Superior temporal gyrus (tissue), 1 donor: ENCODE data around the gene NRGN.
A peak's percentile ranks its signal among the peaks of the same experiment; 100 is the strongest.

Source experiments
- DNase-seq: peaks from one replicate; pipeline ENCODE4 v3.0.0-alpha.2; 2016; ENCODE audit errors: extremely low spot score

The NRGN gene

DNA sequence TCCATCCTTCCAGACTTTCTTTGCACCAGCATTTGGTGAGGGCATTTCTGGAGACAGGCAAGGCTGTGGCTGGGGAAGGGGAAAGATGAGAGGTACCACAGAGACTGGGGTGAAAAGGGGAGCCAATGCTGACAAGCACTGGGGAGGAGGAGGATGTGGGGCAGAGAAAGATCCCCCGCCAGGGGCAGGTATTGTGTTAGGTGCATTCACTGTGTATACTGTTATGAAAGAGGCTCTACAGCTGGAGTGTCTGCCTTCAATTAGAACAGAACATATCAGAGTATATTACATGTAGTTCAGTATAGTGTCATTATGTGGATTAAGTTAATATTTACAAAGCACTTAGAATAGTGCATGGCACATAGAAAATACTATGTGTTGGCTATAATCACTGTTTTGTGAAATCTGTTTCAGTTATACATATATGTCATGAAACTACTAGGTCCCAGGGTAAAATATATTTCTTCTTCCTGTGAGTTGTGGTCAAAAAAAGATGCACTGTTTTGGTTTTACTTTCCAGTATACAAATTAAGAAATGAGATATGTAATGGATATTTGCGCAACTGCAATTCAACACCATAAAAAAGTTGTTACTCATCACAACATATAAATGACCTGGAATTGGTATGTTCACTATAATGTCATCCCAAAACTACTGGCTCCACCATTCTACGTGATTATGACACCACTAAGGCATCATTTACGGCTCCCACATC lies 52.0 kb downstream of the NRGN start:
- no peak for DNase-seq

DNA sequence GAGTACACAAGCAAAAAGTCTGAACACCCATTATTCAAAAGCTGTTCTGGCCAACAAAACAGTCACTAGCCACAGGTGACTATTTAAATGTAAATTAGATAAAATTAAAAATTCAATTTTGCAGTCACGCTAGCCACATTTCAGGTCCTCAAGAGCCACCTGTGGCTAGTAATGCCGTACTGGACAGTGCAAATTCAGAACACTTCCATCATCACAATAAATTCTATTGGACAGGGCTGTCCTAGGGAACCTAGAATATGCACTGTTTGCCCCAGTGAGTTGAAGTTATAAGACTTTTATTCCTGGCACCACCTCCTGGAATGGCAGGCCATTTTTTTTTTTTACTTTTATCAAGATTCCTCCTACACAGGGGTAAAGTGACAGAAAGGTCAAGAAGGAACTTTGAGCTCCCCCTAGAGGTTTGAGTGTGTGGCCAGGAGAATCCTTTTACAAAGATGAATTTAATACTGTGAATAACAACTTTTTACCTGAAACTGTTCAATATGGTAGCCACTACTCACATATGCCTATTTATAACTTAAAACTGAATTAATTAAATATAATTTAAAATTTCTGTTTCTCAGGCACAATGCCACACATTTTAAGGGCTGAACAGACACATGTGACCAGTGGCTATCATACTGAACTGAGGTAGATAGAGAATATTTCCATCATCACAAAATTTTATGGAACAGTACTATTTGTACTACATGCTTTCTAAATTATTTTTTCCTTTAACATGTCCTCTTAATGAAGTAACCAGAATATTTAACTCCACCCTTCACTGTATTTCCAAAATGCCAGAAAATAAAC lies 53.9 kb downstream of the NRGN start:
- DNase-seq: peak; percentile 72

DNA sequence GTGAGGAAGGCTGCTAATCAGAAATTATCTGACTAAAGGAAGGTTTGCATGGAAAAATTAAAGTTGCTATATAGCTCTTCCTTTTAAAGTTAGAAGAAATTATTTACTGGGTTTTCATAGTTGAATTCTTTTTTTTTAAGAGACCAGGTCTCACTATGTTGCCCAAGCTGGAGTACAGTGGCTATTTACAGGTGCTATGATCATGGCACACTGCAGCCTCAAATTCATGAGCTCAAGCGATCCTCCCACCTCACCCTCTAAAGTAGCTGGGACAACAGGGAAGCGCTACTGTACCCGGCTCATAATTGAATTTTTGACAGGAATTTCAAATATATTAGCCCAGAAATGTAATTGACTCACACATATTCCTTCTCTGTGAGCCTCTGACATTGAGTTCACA lies 56.6 kb downstream of the NRGN start:
- DNase-seq: no peak
